HG02759 (cell line): Measurements from ENCODE around the gene GLI2.

Source experiments
- ATAC-seq: cut with Tn5 transposase; IDR thresholded peaks from one replicate; pipeline ENCODE4 v1.9.1; 2021; ENCODE audit warnings: mild to moderate bottlenecking, moderate library complexity; ENCODE audit not compliant: unreplicated experiment

GLI2 gene

GRCh38 chr2:120754067-120754960 lies 18.6 kb downstream of the GLI2 start:
- ATAC-seq, result no peak

- no peak for ATAC-seq
Observed at GRCh38 chr2:120758181-120759144, 22.8 kb downstream of the GLI2 start.

- ATAC-seq, result no peak
Observed at GRCh38 chr2:120759543-120760331, 24.1 kb downstream of the GLI2 start.

GRCh38 chr2:120760446-120761135 lies 24.9 kb downstream of the GLI2 start:
- ATAC-seq, result no peak

GRCh38 chr2:120761164-120761861 lies 25.6 kb downstream of the GLI2 start:
- no peak for ATAC-seq

GRCh38 chr2:120761911-120762310 lies 26.2 kb downstream of the GLI2 start:
- ATAC-seq, result no peak

- ATAC-seq, result no peak
Observed at GRCh38 chr2:120762341-120763061, 26.8 kb downstream of the GLI2 start.

- no peak for ATAC-seq
Observed at GRCh38 chr2:120763508-120763907, 27.8 kb downstream of the GLI2 start.

- ATAC-seq, result no peak
Observed at GRCh38 chr2:120763931-120764330, 28.3 kb downstream of the GLI2 start.

- no peak for ATAC-seq
Observed at GRCh38 chr2:120764492-120764891, 28.8 kb downstream of the GLI2 start.

GRCh38 chr2:120764991-120765677 lies 29.5 kb downstream of the GLI2 start:
- no peak for ATAC-seq

- ATAC-seq, result no peak
Observed at GRCh38 chr2:120765678-120766469, 30.2 kb downstream of the GLI2 start.

- no peak for ATAC-seq
Observed at GRCh38 chr2:120766470-120767351, 31.0 kb downstream of the GLI2 start.

- no peak for ATAC-seq
Observed at GRCh38 chr2:120767486-120768005, 31.9 kb downstream of the GLI2 start.

- no peak for ATAC-seq
Observed at GRCh38 chr2:120768112-120769048, 32.7 kb downstream of the GLI2 start.
